H1 (cell line): Measurements from ENCODE around the gene GRIA1.

Source experiments
- CBX5 ChIP-seq: fragments of 300-800, 300-1000 bp; sonication (generic); IDR thresholded peaks from 2 replicates; pipeline ENCODE4 v1.7.1; 2016; ENCODE audit warnings: antibody characterized with exemption, low read length, low read depth
- EZH2 ChIP-seq: fragments of 200-600 bp; sonication (generic); IDR thresholded peaks from 2 replicates; pipeline ENCODE4 v1.7.1; 2012; ENCODE audit warnings: low read depth, mild to moderate bottlenecking, moderate library complexity, low read length, inconsistent platforms; ENCODE audit not compliant: severe bottlenecking
- PHF8 ChIP-seq: fragments of 200-600 bp; sonication (generic); conservative IDR thresholded peaks from 2 replicates; pipeline ENCODE4 v1.7.1; 2012; ENCODE audit warnings: low read depth, mild to moderate bottlenecking, inconsistent platforms, low read length, moderate library complexity
- POLR2AphosphoS5 ChIP-seq: IDR thresholded peaks from 2 replicates; pipeline ENCODE4 v1.6.1; 2011; ENCODE audit warnings: low read depth, low read length
- SAP30 ChIP-seq: fragments of 300-600 bp; sonication (generic); IDR thresholded peaks from 2 replicates; pipeline ENCODE4 v1.7.1; 2012; ENCODE audit warnings: low read length, moderate library complexity, mild to moderate bottlenecking, inconsistent platforms; ENCODE audit not compliant: insufficient read depth, insufficient replicate concordance

DNA sequence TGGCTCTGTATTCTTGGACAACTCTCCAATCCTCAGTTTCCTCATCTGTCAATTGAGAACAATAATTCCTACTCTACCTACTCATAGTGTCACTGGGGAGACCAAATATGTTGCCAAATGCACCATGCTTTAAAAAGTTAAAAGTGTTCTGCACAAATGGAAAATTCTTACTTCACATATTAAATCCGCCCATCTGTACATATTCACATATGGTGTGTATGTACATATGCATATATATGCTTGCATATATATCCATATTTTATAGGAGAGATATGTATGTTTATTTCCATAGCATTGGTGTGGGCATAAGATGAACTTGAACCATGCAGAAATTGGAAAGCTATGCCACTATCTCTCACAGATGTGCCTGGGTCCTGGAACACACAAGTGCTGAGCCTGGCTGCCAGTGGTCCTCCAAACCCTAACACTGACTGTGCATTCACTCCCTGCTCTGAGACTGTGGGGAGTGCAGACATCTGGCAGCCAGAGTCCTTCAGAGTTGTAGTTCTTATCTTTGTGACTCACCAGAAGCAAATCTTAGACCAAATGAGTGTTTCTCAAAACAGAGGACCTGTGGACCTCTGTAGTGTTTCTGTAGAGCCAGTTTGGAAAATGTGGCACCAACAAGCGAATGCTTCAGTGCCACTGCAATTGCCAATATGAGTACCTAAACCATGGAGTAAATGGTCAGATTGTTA, 168.7 kb downstream of the GRIA1 start:
- TF ChIP-seq PHF8 (no peak), CBX5 (no peak), SAP30 (no peak), EZH2 (no peak), POLR2AphosphoS5 (no peak)
